NK-92 (cell line): ENCODE measurements around the gene PARP11.

Source experiments
- DNase-seq: peaks from one replicate; lab custom pipeline; 2025; ENCODE audit not compliant: unreplicated experiment; lab: John Stamatoyannopoulos, UW

The PARP11 gene

DNA sequence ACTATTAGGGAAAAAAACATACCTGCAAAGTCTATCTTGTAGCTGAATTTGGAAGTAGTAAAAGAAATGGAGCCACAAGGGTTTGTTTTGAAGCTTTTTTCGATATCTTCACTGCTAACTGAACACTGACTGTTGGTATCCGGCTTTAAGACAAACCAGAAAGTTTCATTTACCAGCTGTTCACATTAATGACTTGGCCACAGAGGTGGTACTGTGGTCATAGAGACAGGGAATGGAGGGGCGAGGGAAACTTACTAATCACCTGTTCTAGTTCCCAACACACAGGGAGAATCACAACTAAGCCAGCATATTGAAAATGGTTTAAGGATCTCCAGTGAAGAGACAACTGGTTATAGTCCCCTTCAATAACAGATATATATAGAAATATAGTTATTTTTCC, 44.3 kb downstream of the PARP11 start:
- DNase-seq = no peak

DNA sequence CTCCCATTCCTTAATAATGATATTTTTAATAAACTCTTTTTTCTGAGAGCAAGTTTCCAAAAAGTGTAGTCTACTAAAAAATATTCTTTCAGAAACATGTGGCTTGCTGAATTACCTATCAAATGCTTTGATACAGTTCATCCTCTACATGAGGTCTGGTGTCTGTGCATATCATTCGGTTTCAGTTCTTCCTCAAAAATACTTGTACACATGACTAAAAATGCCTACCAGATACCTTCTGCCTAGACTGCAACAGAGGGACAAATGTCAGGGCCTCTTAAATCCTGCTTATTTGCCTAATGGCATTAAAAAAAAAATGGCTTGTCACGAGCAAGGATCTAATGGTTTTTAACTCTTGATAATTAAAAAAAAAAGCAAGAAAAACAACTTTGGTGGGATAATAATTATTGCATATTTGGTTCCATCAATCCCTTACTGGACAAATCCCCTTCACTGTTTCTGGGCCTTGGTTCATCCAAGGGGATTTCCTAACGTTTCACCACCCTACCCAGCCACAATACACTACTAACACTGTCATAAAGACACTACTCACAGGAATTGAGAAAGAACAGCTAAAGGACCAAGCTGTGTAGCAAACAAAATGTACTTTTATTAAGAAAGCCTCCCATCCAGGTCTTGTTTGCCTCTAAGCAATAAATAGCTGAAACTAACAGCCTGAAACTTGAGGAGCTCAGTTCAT, 45.7 kb downstream of the PARP11 start:
- DNase-seq = no peak

DNA sequence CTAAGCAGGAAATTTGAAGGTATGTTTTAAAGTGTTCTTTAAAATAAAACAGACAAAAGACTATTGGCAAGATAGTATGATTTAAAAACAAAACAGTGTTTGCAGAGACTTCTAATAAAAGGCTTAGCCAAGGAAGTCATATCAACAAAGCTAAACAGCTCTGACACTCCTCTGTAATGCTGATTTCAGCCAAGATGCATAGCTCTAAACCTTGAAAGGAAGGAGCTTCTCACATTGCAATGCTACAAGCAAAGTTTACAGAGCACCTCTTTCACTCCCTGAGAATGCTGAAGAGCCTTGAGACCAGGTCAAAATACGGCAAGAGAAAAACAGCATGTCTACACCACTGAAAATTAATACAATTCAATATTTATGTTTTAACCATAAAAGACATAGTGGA, 51.8 kb downstream of the PARP11 start:
- no peak for DNase-seq

DNA sequence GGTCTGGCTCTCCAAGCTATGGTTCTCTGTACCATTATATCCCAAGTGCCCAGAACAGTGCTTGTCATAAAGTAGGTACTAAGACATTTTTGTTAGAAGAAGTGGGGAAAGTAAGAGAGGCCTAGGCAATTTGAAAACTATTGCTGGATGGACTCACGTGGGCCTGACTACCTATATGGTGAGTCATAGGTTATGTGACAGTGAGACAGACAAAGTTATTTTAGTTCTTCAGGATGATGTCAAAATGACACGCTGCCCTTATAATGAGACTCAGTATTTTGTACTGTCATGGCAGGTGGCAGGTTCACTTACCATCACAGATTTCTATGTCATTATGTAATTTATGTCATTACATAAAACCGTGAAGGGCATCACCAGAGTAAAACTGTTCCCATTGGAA, 53.1 kb downstream of the PARP11 start:
- DNase-seq = no peak

DNA sequence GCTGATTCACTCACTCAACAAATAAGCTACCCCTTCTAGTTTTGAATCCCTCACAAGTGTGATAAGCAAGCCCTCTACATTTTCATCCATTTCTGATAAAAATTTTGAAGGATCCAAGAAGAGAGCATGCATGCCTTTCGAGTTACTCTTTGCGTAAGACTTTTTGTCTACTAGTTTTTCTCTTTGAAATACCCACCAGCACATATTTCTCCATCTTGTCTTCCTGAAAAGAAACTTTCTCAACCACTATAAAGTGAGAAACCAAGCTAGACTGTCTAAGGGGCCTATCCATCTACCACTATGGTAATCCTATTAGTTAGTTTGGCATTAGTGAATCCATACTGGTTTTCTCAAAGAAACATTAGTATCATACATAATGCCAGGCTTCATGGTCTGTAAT, 56.9 kb downstream of the PARP11 start:
- DNase-seq = no peak

DNA sequence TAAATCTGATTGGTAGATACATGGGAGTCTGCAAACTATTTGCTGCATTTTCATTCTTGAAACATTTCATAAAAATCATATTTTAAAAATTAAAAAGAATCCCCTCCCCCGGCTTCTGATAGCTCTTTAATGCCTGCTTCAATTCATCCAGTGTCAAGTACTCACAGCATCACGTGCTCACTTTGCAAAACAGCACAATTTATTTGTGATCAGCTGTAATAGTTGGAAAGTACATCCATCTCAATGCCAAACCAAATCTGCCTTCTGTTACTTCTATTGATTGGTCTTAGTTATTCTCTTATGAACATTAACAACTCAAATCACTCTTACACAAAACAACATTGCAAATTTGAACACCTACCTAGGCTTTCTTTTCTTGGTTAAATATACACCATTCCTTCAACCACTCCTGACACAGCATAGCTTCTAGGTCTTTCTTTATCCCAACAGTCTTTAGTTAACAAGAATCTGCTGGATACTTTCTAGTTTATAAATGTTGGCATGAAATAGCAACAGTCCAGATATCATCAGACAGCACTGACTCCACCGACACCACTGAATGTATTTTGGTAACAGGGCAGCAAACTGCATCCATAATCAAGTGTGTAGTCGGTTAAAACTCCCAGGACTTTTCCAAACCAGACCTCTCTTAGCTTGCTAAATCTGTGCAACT, 58.0 kb downstream of the PARP11 start:
- no peak for DNase-seq

DNA sequence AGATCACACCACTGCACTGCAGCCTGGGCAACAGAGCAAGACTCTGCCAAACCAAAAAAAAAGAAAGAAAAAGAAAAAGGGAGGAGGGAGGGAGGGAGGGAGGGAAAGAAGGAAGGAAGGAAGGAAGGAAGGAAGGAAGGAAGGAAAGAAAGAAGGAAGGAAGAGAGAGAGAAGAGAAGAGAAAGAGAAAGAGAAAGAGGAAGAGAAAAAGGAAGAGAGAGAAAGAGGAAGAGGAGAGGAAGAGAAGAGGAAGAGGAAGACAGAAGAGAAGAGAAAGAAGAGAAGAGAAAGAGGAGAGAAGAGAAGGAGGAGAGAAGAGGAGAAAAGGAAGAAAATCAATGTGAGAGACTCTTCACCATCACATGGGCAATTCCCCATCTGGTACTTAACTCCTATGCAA, 62.7 kb downstream of the PARP11 start:
- no peak for DNase-seq

DNA sequence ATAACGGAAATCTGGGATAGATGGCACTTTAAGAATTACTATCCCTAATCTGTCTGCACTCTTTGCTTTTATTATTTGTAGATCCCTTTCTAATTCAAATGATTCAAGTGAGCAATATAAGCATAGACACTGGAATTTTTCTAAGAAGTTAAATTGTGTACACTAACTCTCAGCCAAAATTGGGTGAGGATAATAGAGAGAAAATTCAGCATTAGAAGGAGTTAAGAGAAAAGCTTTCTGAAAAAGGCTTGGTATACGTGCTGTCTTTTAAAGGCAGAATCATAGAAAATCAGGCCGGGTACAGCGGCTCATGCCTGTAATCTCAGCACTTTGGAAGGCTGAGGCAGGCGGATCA, 63.2 kb downstream of the PARP11 start:
- no peak for DNase-seq

DNA sequence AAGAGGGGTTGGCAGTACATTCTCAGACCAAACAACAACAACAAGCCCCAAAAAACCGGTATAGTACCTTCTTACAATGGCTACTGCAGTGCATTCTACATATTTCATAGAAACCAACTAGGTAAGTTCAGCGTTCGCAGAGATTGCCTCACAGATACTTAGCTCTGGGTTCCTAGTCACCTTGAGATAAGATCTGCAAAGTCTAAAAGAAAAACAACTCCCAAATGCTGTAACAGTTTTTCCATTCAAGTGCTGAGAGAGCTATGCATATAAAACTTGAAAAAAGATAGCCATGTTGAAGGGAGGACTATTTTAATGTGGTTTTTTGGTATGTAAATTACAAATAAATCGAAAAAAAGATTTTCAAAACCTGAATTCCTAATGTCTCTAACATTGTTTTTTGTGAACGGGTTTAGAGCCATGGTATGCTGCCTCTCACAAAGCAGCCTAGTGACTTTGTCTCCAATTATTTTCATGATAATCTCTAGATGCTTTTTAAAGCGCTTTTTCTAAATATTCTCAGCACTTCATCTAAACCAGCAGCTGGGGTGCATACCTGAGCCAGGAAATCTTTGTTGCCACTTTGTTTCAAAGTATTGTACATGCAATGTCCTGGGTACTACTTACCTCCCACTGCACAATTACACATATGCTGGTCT, 63.7 kb downstream of the PARP11 start:
- no peak for DNase-seq

DNA sequence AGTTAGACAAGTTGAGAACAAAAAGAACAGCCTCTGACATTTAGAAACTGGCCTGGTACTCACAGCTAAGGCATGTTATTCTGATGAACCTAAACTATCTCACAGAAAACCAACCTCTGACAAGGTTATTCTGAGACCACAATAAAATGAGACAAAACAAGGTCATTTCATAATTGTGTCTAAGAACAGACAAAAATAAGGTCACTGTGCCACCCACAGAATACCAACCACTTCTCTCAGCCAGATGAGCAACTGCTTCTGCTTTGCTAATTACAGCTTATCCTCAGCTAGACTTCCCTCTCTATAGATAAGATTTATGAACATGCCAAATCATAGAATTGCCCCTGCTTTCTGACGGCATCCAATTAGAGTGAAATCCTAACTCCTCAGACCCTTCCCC, 68.1 kb downstream of the PARP11 start:
- no peak for DNase-seq

DNA sequence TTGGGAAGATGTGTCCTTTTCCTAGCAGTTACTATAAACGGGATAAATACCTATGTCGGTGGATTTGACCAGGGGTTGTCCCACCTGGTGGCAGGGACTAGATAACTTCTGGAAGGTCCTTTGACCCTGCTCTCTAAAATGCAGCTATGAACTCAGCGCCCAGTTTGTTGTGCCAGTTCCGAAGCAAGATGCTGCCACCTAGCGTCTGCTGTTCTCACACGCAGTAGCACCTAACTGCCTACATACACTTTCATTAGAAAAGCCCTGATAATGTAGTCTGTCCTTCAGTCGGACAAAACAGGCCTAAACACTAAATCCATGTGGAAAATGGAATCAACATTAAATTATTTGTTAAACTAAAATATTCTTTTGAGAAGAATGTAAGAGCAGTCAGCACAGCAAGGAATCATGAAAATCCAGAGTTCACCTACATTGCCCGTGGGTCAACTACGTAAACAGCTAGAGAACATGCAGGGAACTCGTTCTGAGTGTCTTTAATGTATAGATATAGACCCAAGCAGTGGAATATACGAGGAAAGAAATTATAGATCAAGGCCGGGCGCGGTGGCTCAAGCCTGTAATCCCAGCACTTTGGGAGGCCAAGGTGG, 69.2 kb downstream of the PARP11 start:
- no peak for DNase-seq

DNA sequence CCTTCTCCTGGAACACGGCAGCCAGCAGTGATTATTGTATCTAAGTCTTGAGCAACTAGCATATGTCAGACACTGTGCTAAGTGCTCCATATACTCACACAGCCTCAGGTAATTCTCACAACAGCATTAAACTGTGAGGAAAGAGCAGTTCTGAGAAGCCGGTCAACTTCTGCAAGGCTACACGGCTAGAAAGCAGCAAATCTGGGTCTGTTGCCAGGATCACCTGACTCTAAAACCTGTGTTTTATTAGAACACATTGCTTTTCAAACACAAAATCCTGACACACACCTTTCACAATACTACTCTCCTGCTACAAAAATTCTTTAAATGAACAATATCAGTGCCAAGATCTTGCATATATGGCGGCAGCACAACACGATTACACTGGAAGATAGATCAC, 70.5 kb downstream of the PARP11 start:
- no peak for DNase-seq

DNA sequence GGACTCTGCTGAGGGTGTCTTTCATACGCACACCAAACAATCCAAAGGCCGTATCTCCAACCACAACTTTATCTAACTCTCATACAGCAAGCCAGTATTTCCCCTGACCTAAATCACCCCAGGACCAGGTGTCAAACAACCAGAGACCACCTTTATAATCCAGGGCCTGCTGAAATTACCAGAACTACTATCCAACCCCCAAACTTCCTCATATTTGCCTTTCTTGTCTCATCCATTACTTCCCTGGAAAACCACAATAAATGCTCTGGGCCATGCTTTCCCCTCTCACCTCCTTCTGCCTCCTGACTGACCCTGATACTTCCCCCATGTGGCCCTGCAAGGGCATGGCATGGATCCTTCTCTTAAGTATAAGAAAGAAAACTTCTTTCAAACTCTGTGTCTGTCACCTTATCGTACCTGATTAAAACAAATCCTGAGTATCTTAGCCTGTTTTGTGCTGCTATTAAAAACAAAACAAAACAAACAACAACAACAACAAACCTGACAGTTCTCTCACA, 75.6 kb downstream of the PARP11 start:
- DNase-seq = no peak

DNA sequence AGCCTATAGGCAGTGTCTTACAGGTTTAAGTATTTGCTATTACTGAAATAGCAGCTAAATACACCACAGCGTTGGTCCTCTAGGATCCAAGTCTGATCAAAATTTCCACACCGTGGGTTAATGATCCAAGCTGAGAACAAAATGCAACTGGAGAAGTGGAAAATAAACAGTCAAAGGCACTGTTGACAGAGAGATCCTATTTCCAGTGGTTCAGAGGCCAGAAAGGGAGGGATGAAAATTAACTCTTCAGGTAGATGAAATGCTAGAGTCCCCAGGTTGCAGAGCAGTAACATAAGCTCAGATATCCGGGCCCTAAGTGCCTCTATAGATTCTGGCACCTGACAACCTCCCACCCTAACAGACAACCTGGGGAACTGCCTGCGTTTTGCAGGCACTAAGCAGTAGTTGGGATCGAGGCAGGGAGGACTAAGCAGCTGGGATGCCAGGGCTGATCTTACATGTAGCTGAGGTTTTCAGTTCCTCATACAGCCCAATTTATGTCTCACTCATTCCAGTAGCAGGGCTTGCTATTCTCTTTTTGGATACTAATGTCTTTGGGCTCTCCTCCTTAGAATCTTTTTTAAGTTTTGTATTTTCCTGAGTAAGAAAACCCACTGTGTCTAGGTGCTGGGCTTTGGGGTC, 77.6 kb downstream of the PARP11 start:
- DNase-seq = no peak

DNA sequence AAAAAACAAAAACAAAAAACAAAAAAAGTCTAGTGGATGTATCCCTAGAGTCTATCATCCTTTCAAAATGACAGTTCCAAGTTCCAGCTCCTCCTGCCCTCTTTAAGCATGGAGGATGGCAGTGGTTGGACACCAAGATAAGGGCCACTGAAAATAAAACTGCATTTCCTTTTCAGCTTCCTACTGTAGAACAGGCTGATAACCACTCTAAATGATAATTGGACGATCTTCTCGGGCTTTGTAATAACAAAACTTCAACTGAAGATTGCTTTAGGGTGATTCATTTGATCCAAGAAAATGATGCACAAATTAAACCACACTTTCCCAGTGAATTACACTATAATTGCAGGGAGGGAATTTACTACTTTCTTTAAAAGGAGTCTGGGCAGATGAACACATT, 78.1 kb downstream of the PARP11 start:
- DNase-seq = no peak

DNA sequence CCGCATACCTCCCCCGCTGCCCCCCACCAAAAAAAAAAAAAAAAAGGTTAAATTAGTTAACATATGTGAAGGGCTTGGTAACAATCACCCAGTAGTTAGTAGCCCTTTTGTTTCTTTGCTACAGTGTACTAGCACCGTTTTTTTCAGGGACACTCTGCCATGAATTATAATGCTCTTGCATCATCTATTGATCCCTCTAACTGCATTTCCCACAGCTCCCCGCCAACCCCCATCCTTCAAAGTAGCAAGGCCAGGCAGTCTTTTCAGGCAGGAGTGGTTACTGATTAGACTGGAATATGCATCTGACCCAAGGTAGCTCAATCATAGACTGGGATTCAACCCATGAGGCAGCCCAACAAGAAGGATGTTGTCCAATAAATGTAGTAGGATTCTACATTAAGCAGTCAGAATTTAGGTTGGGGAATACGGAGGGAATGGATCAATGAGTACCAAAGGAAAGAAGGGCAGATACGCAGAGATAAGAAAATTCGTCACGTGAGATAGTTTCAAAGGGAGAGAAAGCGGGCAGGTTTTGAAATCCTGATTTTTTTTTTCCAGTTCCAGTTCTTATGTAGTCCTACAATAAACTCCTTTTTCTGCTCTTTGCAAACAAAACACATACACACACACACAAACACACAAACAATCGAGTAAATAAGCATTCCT, 80.4 kb downstream of the PARP11 start:
- DNase-seq = no peak

DNA sequence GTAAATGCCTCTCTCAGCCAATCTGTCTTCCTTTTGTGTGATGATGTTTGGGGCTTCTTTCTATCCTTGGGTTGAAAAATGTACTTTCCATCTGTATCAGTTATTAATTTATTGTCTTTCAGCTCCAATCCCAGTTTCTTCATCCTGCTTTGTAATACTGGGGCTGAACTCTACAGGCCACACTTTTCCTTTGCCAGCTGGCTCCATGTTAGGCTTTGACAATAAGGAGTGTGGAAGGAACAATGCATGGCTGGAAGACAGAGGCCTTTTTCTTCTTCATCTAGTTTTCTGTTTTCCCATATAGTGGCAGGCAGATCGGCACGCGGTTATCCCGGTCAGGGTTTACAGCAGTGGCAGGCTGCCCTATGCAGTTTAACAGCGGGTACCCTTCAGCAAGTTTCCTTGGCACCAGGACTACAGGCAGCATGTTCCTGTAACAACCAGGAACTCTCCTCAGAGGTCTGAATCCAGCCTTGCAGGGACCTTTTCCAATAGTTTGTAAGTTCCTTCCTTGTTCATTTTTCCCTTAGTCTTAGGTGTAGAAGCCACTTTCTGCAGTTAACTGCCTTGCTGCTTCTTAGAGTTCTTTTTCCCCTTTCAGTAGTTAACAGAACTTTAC, 81.8 kb downstream of the PARP11 start:
- DNase-seq = no peak

DNA sequence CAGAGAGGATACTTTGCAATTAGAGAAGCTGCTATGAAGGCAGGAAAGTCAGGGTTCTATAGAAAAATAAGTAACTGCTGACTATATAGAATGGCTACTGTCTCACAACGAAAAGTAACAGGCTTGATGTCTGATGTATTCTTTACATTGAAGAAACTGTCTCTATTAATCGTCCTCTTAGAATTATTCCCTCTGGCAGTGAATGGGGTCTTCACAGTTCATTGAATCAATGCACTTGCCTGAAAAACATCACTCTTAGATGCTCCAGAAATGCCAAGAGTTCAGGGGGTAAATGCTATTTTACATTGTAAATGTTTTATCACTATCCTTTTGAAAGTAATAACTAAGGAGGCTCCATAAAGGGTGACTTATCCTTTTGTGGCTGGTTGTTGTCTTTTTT, 82.6 kb downstream of the PARP11 start:
- DNase-seq = no peak

DNA sequence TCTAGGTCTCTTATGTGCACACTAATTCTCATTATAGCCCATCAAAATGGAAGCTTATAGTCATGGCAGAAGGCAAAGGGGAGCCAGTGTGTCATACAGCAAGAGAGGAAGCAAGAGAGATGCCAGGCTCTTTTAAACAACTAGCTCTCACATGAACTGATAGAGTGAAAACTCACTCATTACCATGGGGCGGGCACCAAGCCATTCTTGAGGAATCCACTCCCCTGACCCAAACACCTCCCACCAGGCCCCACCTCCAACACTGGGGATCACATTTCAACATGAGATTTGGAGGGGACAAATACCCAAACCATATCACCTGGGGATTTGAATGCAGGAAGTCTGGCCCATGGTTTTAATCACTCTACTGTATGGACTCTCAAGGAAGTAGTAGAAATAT, 83.4 kb downstream of the PARP11 start:
- DNase-seq = no peak

DNA sequence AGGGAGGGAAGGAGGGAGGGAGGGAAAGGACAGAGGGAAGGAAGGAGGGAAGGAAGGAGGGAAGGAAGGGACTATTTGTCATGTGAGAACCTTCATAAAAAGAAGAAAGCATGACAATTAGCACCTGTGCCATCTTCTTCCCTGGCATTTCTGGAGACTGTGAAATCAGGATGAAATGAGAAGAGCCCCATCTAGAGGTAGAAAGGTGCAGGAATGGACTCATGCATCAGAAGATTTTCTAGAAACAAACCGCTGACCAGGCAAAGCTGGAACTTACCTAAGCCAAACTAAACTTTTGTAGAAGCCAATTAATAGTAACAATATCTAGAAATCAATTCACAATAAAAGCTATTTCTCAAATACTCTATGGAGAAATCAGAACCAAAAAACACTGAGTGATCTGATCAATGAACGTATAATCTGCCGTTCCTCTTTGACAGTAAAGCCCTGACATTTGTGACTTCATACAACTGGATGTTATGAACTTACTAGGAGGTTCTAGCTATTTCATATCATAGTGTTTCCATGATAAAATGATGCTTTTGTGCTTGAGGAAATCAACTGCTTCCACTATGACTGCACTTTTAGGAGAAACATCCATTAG, 95.9 kb downstream of the PARP11 start:
- no peak for DNase-seq
